ENCODE data around the gene COPS9.

Gene COPS9

DNA sequence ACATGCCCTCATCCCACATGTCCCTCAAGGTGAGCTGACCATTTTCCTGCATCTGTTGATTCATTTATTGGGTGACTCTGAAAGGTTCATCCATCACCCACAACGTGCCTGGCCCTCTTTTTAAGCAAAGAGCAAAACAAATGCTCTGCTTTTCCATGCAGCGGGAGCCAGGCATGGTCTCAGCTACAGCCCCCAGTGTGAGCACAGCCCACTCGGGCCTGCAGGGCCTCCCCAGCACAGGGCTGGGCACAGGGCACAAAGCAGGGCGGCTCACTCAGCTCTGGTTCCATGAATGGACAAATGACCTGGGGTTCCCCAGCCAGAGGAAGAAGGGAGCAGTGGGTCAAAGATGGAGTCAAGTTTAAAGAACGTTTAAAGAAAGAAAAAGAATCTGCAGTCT, 28.5 kb upstream of the COPS9 start:
- Histone ChIP-seq H3K36me3 (ENCODE audit: insufficient read depth, low read depth, low read length) (no peaks in the 10 kb centered on the region), H3K9me3 (ENCODE audit: insufficient read depth, low read depth, low read length) (no peaks in the 10 kb centered on the region), H3K4me3 (ENCODE audit: low read length) (no peak overlapping the region), H3K9ac (ENCODE audit: low read depth, low read length) (no peak overlapping the region), H3K4me1 (ENCODE audit: insufficient read depth, low read length) (no peaks in the 10 kb centered on the region), H3K27ac (ENCODE audit: low read length) (no peak overlapping the region), H3K27me3 (ENCODE audit: insufficient read depth, low read length) (no peaks in the 10 kb centered on the region)

DNA sequence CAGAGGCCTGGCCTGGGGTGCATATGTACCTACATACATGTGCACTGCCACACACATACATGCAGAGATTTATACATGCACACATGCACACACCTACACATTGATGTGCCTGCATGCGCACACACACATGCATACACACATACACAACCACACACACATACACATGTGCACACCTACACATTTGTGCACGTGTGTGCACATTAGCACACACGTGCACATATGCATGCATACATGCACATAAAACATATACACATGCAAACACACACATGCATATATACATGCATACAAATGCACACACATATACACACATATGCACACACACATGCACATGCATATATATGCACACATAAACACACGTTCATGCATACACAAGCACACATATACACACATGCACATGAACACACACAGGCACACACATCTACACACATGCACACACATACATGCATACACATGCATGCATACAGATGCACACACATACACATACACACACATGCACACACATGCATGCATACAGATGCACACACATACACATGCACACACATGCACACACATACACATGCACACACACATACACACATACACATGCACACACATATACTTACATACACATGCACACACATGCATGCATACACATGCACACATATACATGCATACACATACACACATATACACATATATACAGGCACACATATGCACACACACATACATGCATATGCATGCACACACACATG, 27.9 kb upstream of the COPS9 start:
- H3K9ac ChIP-seq (ENCODE audit: low read depth, low read length) = no peak overlapping the region
- no peaks in the 10 kb centered on the region for H3K9me3 ChIP-seq (ENCODE audit: insufficient read depth, low read depth, low read length)
- H3K4me1 ChIP-seq (ENCODE audit: insufficient read depth, low read length) = no peaks in the 10 kb centered on the region
- H3K36me3 ChIP-seq (ENCODE audit: insufficient read depth, low read depth, low read length) = no peaks in the 10 kb centered on the region
- H3K27me3 ChIP-seq (ENCODE audit: insufficient read depth, low read length) = no peaks in the 10 kb centered on the region
- no peak overlapping the region for H3K4me3 ChIP-seq (ENCODE audit: low read length)
- no peak overlapping the region for H3K27ac ChIP-seq (ENCODE audit: low read length)

DNA sequence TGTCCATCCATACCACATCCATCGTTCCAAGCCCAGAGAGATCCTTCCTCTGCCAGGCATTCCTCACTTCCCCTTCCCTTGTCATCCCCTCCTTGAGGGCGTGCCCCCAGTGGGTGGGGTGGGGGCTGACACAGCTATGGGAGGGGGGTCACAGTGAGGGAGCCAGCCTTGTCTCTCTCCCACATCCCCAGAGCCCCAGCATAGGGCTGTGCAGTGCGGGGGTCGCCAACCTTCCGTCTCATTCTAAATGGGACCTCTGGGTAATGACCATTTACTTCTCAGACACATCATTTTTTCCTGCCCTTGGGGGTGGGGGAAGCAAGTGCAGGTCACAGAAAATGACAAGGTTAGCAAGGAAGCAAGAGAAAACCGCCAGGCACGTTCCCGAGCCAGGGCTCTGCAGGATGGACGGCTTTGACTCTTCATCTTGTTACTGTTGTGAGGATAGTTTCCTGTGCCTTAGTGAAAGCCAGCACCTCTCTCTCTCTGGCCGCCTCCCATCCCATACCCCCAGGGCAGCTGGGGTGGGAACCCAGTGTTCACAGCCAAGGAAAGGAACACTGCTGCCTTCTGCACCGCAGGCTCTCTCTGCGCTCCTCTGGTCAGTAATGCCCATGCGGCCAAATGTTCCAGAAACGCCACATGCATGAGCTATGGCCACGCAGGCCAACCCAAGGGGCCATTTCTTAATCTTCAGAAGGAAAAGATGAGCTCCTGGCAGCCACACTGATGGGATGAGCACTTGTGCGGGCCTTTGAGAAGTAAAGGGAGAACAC, 27.0 kb upstream of the COPS9 start:
- no peak overlapping the region for H3K27ac ChIP-seq (ENCODE audit: low read length)
- H3K4me3 ChIP-seq (ENCODE audit: low read length) = no peak overlapping the region

DNA sequence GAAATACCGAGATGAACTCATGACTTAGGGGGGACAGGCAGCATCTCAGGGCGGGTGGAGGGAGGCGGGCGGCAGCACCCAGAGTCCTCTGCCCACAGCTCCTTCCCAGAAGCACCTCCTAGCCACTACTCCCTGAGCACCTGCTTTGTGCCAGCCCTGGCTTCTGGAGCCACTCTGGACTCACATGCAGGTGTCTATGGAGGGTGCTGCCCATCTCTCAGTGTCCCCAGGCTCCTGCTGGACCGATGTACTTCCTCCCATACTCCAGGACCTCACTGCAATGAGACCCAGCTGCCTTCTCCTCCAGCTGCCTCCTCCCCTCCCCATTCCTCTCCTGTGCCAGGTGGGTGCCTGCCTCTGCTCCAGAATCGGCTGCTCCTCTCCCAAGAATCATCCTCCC, 26.4 kb upstream of the COPS9 start:
- Histone ChIP-seq H3K4me1 (ENCODE audit: insufficient read depth, low read length) (no peaks in the 10 kb centered on the region), H3K27me3 (ENCODE audit: insufficient read depth, low read length) (no peaks in the 10 kb centered on the region), H3K9ac (ENCODE audit: low read depth, low read length) (no peak overlapping the region), H3K4me3 (ENCODE audit: low read length) (no peak overlapping the region), H3K36me3 (ENCODE audit: insufficient read depth, low read depth, low read length) (no peaks in the 10 kb centered on the region), H3K27ac (ENCODE audit: low read length) (no peak overlapping the region), H3K9me3 (ENCODE audit: insufficient read depth, low read depth, low read length) (no peaks in the 10 kb centered on the region)

More for the DNA sequence above, 27.0 kb upstream of the COPS9 start:
- H3K36me3 ChIP-seq (ENCODE audit: insufficient read depth, low read depth, low read length) = no peaks in the 10 kb centered on the region
- no peaks in the 10 kb centered on the region for H3K9me3 ChIP-seq (ENCODE audit: insufficient read depth, low read depth, low read length)
- H3K27me3 ChIP-seq (ENCODE audit: insufficient read depth, low read length) = no peaks in the 10 kb centered on the region
- H3K4me1 ChIP-seq (ENCODE audit: insufficient read depth, low read length) = no peaks in the 10 kb centered on the region
- no peak overlapping the region for H3K9ac ChIP-seq (ENCODE audit: low read depth, low read length)

DNA sequence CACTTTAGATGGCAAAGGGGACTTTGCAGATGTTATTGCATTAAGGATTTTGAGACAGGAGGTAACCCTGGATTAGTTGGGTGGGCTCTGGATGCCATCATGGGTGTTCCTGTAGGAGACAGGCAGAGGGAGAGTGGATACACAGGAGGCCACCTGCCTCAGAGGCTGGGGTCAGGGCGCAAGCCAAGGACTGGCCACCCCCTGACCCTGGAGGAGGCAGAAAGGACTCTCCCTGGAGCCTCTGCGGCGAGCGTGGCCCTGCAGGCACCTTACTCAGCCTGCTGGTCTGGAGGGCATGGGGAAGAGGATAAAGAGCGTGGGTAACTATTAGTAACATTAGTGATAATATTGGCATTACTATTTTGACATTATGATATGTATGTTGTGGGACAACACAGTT, 25.9 kb upstream of the COPS9 start:
- H3K27ac ChIP-seq (ENCODE audit: low read length) = no peak overlapping the region
- H3K4me1 ChIP-seq (ENCODE audit: insufficient read depth, low read length) = no peaks in the 10 kb centered on the region
- no peak overlapping the region for H3K9ac ChIP-seq (ENCODE audit: low read depth, low read length)
- H3K4me3 ChIP-seq (ENCODE audit: low read length) = no peak overlapping the region
- H3K27me3 ChIP-seq (ENCODE audit: insufficient read depth, low read length) = no peaks in the 10 kb centered on the region
- H3K9me3 ChIP-seq (ENCODE audit: insufficient read depth, low read depth, low read length) = no peaks in the 10 kb centered on the region
- H3K36me3 ChIP-seq (ENCODE audit: insufficient read depth, low read depth, low read length) = no peaks in the 10 kb centered on the region

DNA sequence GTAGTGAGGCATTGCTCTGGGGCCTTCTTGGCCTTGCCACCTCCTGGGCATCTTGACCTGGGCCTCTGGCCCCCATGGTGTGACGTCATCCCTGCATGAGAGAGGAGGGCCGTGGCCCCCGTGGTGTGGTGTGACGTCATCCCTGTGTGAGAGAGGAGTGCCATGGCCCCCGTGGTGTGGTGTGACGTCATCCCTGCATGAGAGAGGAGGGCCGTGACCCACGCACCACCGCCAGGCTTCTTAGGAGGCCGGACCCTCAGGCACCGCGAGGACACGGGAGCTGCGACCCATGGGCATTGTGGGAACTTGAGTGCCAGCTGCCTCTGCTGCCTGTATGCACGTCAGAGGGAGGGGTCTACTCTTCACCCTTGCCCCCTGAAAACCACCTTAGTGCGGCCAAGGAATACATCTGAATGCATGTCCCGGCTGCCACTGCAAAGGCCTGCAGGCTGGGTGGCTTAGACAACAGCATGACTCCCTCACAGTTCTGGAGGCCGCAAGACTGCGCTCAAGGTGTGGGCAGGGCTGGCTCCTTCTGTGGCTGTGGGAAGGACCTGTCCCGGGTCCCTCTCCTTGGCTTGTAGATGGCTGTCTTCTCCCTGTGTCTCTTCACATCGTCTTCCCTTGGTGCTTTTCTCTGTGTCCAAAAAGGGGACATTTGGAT, 25.1 kb upstream of the COPS9 start:
- no peak overlapping the region for H3K9ac ChIP-seq (ENCODE audit: low read depth, low read length)

DNA sequence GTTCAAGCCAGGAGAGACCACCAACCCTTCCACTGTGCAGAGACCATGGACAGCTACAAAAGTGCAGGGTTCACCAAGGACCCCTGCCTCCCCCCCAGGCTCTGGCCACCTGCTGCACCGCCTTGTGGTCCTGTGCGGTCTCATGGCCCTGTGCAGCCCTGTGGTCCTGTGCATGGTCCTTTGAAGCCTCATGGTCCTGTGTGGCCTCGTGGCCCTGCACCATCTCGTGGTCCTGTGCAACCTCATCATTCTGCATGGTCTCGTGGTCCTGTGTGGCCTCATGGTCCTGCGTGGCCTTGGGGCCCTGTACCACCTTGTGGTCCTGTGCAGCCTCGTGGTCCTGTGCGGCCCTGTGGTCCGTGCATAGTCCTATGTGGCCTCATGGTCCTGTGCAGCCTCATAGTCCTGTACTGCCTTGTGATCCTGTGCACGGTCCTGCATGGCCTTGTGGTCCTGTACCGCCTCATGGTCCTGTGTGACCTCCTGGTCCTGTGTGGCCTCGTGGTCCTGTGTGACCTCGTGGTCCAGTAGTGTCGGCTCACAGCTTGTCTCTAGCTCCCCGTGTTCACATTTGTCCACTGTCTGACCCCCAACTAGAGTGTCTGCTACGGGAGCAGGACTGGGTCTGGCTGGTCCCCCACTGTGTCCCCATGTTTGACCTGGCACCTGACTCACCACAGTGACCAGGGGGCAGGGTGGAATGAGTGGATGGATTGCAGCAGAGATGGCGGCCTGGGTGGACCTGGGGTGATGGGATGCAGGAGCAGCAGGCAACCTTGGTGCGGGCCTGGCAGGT, 24.4 kb upstream of the COPS9 start:
- no peaks in the 10 kb centered on the region for H3K4me1 ChIP-seq (ENCODE audit: insufficient read depth, low read length)
- H3K9me3 ChIP-seq (ENCODE audit: insufficient read depth, low read depth, low read length) = no peaks in the 10 kb centered on the region
- no peaks in the 10 kb centered on the region for H3K27me3 ChIP-seq (ENCODE audit: insufficient read depth, low read length)
- no peak overlapping the region for H3K4me3 ChIP-seq (ENCODE audit: low read length)
- no peaks in the 10 kb centered on the region for H3K36me3 ChIP-seq (ENCODE audit: insufficient read depth, low read depth, low read length)
- no peak overlapping the region for H3K9ac ChIP-seq (ENCODE audit: low read depth, low read length)
- H3K27ac ChIP-seq (ENCODE audit: low read length) = no peak overlapping the region

More for the DNA sequence above, 25.1 kb upstream of the COPS9 start:
- Histone ChIP-seq H3K27ac (ENCODE audit: low read length) (no peak overlapping the region), H3K36me3 (ENCODE audit: insufficient read depth, low read depth, low read length) (no peaks in the 10 kb centered on the region), H3K9me3 (ENCODE audit: insufficient read depth, low read depth, low read length) (no peaks in the 10 kb centered on the region), H3K4me3 (ENCODE audit: low read length) (no peak overlapping the region), H3K27me3 (ENCODE audit: insufficient read depth, low read length) (no peaks in the 10 kb centered on the region), H3K4me1 (ENCODE audit: insufficient read depth, low read length) (no peaks in the 10 kb centered on the region)

DNA sequence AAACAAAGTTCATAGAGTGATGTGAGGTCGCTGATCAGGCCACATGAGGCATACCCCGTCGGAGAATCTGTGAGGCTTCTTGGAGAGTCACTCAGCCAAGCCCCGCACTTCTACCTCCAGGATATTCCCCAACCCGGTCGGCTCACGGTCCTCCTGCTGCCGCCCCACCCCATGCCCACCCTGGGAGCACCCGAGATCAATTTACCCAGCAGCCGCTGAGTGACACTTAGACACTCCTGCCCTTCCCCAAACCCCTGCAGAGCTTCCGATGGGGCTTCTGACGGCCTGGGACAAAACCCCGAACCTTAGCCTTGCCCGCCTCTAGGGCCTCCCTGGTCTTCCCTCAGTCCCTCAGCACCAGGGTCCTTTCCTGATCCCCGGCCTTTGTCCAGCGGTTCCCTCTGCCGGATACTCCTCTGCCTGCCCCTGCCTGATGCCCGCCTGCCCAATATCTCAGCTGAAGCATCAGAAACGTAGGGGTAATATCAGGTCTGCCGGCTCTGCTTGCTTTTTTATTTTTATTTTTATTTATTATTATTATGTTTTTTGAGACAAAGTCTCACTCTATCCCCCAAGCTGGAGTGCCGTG, 23.2 kb upstream of the COPS9 start:
- Histone ChIP-seq H3K4me1 (ENCODE audit: insufficient read depth, low read length) (no peaks in the 10 kb centered on the region), H3K9me3 (ENCODE audit: insufficient read depth, low read depth, low read length) (no peaks in the 10 kb centered on the region), H3K36me3 (ENCODE audit: insufficient read depth, low read depth, low read length) (no peaks in the 10 kb centered on the region), H3K27ac (ENCODE audit: low read length) (no peak overlapping the region), H3K27me3 (ENCODE audit: insufficient read depth, low read length) (no peaks in the 10 kb centered on the region), H3K9ac (ENCODE audit: low read depth, low read length) (no peak overlapping the region), H3K4me3 (ENCODE audit: low read length) (no peak overlapping the region)

DNA sequence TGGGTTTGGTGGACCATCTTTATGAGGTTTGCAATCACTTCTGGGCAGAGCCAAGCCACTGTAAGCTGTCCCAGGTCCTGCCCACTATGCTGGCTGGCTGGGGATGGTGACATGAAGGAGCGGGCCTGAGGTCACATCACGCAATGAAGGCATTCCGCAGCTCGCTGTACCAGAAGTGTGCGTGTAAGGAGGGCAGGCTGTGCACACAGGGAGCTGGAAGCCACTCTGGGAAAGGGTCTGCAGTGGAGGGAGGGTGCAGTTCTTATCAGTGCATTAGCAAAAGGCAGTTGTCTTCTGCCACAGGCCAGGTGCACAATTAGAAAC, 21.0 kb upstream of the COPS9 start:
- no peaks in the 10 kb centered on the region for H3K4me1 ChIP-seq (ENCODE audit: insufficient read depth, low read length)
- no peak overlapping the region for H3K9ac ChIP-seq (ENCODE audit: low read depth, low read length)
- H3K9me3 ChIP-seq (ENCODE audit: insufficient read depth, low read depth, low read length) = no peaks in the 10 kb centered on the region
- no peak overlapping the region for H3K4me3 ChIP-seq (ENCODE audit: low read length)
- no peaks in the 10 kb centered on the region for H3K36me3 ChIP-seq (ENCODE audit: insufficient read depth, low read depth, low read length)
- H3K27ac ChIP-seq (ENCODE audit: low read length) = no peak overlapping the region
- H3K27me3 ChIP-seq (ENCODE audit: insufficient read depth, low read length) = peaks cover 4% of the 10 kb centered on the region; the same call in 1 of the 2 replicates

DNA sequence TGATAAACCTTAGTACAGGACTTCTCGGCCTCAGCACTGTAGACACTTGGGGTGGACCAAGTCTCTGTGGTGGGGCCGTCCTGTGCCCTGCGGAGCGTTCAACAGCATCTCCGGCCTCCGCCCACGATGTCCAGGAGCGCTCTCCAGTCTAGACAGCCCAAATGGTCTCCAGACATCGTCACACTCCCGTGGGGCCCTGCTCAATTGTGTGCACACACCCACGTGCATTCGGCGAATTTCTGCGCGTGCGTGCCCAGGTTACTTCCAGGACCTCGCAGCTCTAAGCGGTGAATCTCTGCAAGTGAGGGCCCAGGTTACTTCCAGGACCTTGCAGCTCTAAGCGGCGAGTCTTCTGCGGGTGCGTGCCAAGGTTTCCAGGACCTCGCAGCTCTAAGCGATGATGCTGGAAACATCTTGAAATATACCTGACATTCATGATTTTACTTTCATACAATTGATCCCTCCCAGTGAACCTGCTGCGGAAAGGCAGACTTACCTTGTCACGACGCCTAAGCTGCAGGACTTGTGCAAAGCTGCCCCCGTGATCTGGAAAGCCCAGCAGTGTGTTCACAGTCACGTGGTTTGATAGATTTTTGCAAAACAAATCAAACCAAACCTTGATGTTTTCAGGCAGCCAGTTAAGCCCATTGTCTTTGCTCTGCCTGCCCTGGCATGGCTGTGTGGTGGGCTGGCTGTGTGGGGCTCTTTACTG, 20.5 kb upstream of the COPS9 start:
- Histone ChIP-seq H3K9ac (ENCODE audit: low read depth, low read length) (no peak overlapping the region), H3K4me3 (ENCODE audit: low read length) (no peak overlapping the region), H3K36me3 (ENCODE audit: insufficient read depth, low read depth, low read length) (no peaks in the 10 kb centered on the region), H3K27me3 (ENCODE audit: insufficient read depth, low read length) (peaks cover 4% of the 10 kb centered on the region; the same call in 1 of the 2 replicates), H3K27ac (ENCODE audit: low read length) (no peak overlapping the region), H3K4me1 (ENCODE audit: insufficient read depth, low read length) (no peaks in the 10 kb centered on the region), H3K9me3 (ENCODE audit: insufficient read depth, low read depth, low read length) (no peaks in the 10 kb centered on the region)

All from iPS-20b (cell line).